Fibroblast of skin of right biceps (primary cell): ENCODE results near the gene CCT8L2.
"Not testable (repeated sequence)": the region's sequence is repeated elsewhere in the genome, so short reads cannot be mapped to it uniquely, and the experiment has no call there.

Experiments
- DNase-seq: peaks from one replicate; pipeline ENCODE4 v3.0.0-alpha.2; 2013

CCT8L2 gene

DNA sequence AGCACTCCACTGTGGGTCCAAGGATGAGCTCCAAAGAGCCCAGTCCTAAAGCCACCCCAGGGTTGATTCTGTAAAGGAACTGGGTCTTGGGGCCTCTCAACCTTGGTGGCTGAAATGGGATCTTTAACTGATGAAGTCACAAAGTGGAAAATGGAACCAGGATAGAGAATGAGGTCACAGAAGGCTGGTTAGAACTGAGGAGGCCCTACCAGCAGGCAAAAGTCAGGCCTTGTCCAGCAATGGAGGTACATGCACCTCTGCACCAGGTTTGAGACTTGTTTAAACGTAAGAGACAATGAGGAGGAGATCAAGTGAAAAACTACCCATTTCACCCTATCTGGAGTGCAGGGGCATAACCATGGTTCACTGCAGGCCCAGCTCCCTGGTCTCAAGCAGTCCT is at the start of gene CCT8L2:
CCT8L2 (minus strand) TSS at position 101 of the 400 bp plus-strand sequence. CDS start 260 bp downstream, outside the sequence.
- not testable (repeated sequence) for DNase-seq

- DNase-seq = not testable (repeated sequence)
Measured at GRCh38 chr22:16635442-16635841, 42.8 kb upstream of the CCT8L2 start.

DNA sequence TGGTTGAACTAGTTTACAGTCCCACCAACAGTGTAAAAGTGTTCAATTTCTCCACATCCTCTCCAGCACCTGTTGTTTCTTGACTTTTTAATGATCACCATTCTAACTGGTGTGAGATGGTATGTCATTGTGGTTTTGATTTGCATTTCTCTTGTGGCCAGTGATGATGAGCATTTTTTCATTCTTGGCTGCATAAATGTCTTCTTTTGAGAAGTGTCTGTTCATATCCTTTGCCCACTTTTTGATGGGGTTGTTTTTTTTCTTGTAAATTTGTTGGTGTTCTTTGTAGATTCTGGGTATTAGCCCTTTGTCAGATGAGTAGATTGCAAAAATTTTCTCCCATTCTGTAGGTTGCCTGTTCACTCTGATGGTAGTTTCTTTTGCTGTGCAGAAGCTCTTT is 41.5 kb upstream of the CCT8L2 start:
- DNase-seq = not testable (repeated sequence)

GRCh38 chr22:16628476-16628875 is 35.9 kb upstream of the CCT8L2 start:
- DNase-seq = not testable (repeated sequence)

GRCh38 chr22:16625018-16625417 is 32.4 kb upstream of the CCT8L2 start:
- not testable (repeated sequence) for DNase-seq

DNA sequence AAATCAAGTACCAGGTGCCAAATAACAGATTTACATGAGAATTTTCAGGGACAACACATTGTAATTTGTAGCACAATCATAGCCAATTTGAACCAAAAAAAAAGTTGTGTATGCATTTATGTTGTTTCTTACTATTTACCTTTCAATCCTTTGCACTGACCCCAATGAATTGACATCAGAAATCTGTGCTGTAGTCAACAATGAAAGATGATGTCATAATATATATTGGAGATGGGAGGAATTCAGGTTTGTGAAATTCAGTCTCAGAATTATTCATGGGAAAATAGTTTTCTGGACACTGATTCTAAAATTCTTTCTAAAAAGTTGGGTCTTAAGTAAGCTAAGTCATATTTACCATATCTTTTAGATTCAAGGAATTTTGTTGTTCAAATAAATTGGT is 31.0 kb upstream of the CCT8L2 start:
- DNase-seq = not testable (repeated sequence)

- DNase-seq = not testable (repeated sequence)
Measured at GRCh38 chr22:16617516-16617915, 24.9 kb upstream of the CCT8L2 start.

DNA sequence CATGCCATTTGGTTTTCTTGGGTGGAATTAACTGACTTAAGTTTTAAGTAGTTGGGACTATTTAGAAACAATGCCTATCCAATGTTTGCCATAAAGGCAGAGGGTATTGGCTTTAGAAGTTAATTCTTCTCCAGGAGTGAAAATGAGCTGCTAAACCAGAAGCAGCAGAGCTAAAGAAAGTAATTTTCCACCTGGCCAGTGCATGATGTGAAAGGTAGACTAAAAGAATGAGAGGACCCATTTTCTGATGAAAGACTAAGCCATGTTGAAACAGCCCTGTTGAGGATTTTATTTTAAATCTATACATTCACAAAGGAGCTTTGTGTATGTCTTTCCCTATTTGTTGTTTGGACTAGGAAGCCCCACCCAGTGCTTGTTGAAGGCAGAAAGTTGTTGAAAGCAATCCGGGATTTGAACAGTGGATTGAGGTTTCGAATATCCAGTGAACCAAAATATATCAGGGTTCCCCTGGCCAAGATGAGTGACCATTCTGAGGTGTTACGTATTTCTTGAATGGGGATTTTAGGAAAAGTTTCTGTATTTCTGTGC is 23.9 kb upstream of the CCT8L2 start:
- not testable (repeated sequence) for DNase-seq

- DNase-seq = not testable (repeated sequence)
Measured at GRCh38 chr22:16615606-16616245, 23.1 kb upstream of the CCT8L2 start.

GRCh38 chr22:16609548-16610261 is 17.1 kb upstream of the CCT8L2 start:
- DNase-seq = no peak

GRCh38 chr22:16608931-16609330 is 16.3 kb upstream of the CCT8L2 start:
- no peak for DNase-seq

DNA sequence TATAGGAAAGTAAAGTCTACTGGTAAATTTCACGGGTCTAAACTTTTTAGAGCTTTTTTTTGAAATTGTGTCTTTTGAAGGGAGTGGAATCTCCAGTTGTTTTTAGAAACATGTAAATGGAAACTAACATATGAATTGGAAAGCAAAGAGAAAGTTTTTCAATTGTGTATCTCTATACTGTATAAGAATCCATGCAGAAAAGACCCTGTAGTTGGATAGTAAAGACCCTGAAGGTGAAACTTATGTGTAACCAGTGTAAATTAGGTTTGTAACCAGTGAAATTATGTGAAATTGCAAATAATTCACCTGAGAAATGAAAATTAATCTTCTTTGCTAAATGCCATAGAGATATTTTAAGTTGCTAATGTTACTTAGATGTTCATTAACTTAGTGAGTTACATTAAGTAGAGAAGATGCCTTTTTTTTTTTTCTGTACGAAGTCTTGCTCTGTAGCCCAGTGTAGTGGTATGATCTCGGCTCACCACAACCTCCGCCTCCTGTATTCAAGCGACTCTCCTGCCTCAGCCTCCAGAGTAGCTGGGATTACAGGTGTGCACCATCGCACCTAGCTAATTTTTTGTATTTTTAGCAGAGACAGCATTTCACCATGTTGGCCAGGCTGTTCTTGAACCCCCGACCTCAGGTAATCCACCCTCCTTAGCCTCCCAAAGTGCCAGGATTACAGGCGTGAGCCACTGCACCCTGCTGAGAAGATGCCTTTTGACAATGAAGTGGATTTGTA is 11.8 kb upstream of the CCT8L2 start:
- not testable (repeated sequence) for DNase-seq

GRCh38 chr22:16603770-16604242 is 11.2 kb upstream of the CCT8L2 start:
- DNase-seq = not testable (repeated sequence)

DNA sequence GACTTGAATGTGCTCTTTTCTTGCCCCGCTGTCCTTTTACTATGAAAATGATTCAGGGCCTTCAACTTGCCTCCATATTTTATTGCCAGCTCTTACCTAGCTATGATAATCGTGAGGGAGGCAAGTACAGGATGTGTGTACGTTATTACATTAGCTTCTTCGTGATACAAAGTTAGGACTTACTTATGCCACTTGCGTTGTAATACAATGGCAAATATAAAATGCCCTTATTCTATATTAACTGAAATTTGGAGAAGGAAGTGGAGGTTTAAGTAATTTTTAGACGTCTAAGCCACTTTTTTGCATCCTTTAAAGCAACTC is 10.8 kb upstream of the CCT8L2 start:
- no peak for DNase-seq

DNA sequence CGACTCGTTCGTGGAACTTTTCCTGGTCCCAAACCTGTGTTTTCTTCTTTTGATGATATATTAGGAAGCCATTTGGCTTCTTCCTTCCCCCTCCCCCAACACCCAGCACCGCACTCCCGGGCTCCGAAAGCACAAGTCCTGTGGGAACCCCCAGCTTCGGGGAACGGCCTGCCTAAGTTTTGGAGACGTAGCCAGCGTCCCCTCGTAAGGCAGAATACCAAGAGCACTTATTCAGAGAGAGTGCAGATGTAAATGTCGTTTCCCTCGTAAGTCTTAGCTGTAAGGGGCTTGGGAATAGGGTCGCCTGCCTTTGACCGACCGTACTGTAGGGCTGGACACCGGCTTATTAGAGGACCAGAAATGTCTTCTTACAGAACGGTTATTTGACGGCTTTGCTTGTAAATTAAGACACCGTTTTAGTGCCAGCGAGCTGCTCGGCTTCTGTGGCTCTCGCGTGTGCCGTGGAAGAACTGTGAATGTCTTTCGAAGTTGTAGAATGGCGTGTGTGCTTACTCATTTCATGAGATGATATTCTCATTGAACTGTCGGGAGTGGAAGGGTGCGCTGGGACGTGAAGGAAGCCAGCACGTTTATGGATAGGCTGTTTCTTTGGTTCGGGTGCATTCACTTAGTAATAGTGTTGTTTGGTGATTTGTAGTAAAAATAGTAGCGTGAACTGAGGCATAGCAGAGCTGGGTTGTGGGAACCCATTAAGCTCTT is 10.3 kb upstream of the CCT8L2 start:
- not testable (repeated sequence) for DNase-seq

- not testable (repeated sequence) for DNase-seq
Measured at GRCh38 chr22:16602224-16602727, 9.7 kb upstream of the CCT8L2 start.

GRCh38 chr22:16601437-16602223 is 9.0 kb upstream of the CCT8L2 start:
- no peak for DNase-seq

DNA sequence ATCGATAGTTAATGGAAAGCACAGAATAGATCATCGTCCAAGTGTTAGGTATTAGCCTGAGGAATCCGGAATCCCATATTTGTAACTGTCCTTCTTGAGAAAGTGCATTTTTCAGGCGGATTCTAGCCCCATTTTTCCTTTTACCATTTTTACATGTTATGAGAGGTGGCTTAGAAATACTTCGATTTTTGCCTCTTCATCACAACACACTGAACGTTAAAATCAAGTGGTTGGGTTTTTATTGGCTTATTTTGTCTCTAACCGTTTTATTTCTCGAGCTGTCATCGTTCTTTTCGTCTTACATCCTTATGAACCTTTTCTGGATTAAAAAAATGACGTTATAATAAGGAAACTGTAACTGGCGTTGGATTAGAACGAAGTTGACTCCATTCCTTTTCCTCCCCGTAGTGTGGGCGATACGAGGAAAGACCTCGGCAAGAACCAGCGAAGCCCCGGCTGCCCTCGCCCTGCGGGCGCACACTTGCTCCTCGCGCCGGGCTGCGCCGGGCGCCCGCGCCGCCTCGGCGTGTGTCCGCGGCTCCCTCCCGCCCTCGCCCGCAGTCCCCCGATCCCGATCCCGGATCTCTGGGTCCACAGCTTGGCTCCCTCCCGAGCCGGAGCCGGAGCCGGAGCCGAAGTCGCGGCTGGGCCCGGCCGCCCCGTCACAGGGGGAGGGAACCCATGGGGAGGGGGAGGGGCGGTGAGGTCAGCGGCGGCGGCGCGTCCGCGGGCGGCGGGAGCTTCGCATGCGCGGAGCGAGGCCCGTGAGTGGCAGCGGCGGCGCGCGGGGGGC is 8.2 kb upstream of the CCT8L2 start:
- DNase-seq = not testable (repeated sequence)

GRCh38 chr22:16599648-16600047 is 7.0 kb upstream of the CCT8L2 start:
- not testable (repeated sequence) for DNase-seq

GRCh38 chr22:16595251-16595650 is 2.6 kb upstream of the CCT8L2 start:
- DNase-seq = not testable (repeated sequence)

DNA sequence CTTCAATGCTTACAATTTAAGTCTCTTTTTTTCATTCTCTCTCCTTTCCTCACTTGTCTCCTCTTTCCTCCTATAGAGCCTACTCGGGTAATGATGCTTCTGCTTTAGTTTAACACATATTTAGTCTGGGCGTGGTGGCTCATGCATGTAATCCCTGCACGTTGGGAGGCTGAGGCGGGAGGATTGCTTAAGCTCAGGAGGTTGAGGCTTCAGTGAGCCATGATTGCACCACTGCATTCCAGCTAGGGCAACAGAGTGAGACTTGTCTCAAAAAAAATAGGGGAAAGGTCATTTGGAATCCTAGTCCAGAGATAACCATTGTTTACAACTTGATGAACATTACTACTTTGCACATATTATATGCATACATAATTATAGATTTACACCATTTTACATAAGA is 1.4 kb upstream of the CCT8L2 start:
- DNase-seq = no peak
